ENCODE data around the gene SNX24. TPM values are rescaled to one million over a fixed set of nuclear protein-coding genes. Genes with fewer than 3 reads are reported as not detected.
A peak's percentile ranks its signal among the peaks of the same experiment; 100 is the strongest.

SNX24 gene
- total RNA-seq, 1 donor from 2014 or later, result 20.4 TPM

DNA sequence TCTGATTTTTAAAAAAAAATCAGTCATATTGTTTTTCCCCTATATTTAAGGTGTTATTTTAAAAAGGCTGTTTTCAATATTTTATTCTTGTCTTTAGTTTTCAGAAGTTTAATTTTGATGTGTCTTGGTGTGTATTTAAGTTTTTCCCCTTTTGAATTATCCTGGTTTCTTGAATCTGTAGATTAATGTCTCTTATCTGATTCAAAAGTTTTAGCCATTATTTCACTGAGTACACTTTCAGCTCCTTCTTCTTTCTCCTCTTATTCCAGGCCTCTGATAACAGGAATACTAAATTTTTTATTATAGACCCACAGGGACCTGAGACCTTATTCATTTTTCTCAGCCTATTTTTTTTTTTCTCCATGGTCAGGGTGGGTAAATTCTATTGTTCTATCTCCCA is 109.3 kb downstream of the SNX24 start:
- no peak overlapping the region for H3K4me3 Mint-ChIP-seq (ENCODE audit: low read depth)
- H3K9me3 Mint-ChIP-seq (ENCODE audit: low read depth), result peaks cover 13% of the 10 kb centered on the region
- H3K27me3 Mint-ChIP-seq, result no peaks in the 10 kb centered on the region
- no peak for DNase-seq (ENCODE audit: low spot score, unreplicated experiment)
- H3K27ac Mint-ChIP-seq, result no peak overlapping the region
- H3K4me1 Mint-ChIP-seq (ENCODE audit: low read depth), result peaks cover 4% of the 10 kb centered on the region
- no peak for TF ChIP-seq CTCF (IDR thresholded peaks at IDR 0.05; ENCODE audit: unreplicated experiment)
- peaks cover 12% of the 10 kb centered on the region for H3K36me3 Mint-ChIP-seq (ENCODE audit: insufficient read depth)

DNA sequence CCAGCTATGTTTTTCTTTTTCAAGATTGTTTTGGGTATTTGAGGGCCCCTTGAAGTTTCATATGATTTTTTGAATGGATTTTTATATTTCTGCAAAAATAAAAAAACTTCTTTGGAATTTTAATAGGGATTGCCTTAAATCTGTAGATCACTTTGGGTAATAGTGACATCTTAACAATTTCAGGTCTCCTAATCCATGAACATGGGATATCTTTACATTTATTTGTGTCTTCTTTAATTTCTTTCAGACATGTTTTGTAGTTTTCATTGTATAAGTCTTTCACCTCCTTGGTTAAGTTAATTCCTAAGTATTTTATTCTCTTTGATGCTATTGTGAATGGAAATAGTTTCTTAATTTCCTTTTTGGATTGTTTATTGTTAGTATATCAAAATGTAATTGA is 112.0 kb downstream of the SNX24 start:
- Mint-ChIP-seq H3K27me3 (no peaks in the 10 kb centered on the region), H3K27ac (no peak overlapping the region), H3K4me3 (ENCODE audit: low read depth) (no peak overlapping the region), H3K4me1 (ENCODE audit: low read depth) (peaks cover 8% of the 10 kb centered on the region), H3K36me3 (ENCODE audit: insufficient read depth) (peaks cover 12% of the 10 kb centered on the region), H3K9me3 (ENCODE audit: low read depth) (peaks cover 13% of the 10 kb centered on the region)
- no peak for TF ChIP-seq CTCF (IDR thresholded peaks at IDR 0.05; ENCODE audit: unreplicated experiment)
- no peak for DNase-seq (ENCODE audit: low spot score, unreplicated experiment)

DNA sequence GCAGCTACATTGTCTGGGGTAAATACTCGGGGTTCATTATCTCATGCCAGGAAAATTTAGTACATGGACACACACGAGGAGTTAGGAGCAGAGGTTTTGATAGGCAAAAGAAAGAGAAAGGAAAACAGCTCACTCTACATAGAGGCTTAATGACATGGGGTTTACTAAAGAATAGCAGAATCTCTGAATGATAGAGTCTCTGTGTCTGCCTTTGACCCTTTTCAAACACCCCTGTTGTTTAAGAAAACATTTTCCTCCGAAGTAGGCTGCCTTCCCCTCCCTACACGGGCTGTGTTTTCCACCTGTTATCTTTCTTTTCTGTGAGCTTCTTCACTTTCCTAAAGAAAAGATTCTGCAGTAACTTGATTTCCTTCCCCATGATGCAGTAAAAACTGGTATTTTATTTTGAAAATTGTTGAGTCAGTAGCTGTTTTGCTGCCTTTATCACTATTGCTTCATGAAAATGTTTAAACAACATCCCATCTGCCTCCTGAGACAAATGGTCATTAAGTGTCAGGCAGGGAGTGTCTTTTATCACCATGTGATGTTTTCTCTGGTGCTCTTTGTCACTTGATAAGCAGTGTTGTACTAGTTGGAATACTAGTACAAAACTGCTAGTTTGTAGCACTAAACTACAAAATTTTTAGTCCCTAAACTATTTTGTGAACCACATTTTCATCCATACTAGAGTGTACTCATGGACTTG is 114.5 kb downstream of the SNX24 start:
- Mint-ChIP-seq H3K27me3 (no peaks in the 10 kb centered on the region), H3K4me3 (ENCODE audit: low read depth) (no peak overlapping the region)

DNA sequence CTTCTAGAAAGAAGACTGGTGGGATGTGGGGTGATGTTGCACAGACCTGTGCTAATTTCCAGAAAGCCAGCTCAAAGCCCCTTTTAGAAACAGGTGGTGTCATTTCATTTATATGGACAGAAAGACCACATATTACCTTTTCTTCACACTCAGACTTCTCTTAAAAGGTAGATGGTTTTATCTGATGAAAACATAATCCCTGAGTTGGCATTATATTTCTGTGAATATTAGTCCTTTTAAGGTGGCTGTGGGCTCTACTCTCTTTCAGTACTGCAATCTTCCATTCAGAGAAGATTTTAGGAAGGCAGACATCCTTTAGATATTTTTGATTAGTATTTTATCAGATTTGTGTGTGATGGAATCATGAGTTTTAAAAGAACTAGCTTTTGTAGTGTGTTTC is 117.9 kb downstream of the SNX24 start:
- H3K4me1 Mint-ChIP-seq (ENCODE audit: low read depth), result peaks cover 18% of the 10 kb centered on the region
- DNase-seq (ENCODE audit: low spot score, unreplicated experiment), result no peak
- no peak overlapping the region for H3K4me3 Mint-ChIP-seq (ENCODE audit: low read depth)
- no peaks in the 10 kb centered on the region for H3K27me3 Mint-ChIP-seq
- H3K9me3 Mint-ChIP-seq (ENCODE audit: low read depth), result no peaks in the 10 kb centered on the region
- no peak for TF ChIP-seq CTCF (IDR thresholded peaks at IDR 0.05; ENCODE audit: unreplicated experiment)
- peaks cover 1% of the 10 kb centered on the region for H3K36me3 Mint-ChIP-seq (ENCODE audit: insufficient read depth)
- H3K27ac Mint-ChIP-seq, result no peak overlapping the region

More for the DNA sequence above, 114.5 kb downstream of the SNX24 start:
- TF ChIP-seq CTCF (IDR thresholded peaks at IDR 0.05; ENCODE audit: unreplicated experiment), result no peak
- peaks cover 10% of the 10 kb centered on the region for H3K4me1 Mint-ChIP-seq (ENCODE audit: low read depth)
- H3K9me3 Mint-ChIP-seq (ENCODE audit: low read depth), result peaks cover 13% of the 10 kb centered on the region
- peaks cover 12% of the 10 kb centered on the region for H3K36me3 Mint-ChIP-seq (ENCODE audit: insufficient read depth)
- peak overlapping the region; percentile 4 for H3K27ac Mint-ChIP-seq
- no peak for DNase-seq (ENCODE audit: low spot score, unreplicated experiment)

- Mint-ChIP-seq H3K4me1 (ENCODE audit: low read depth) (peaks cover 10% of the 10 kb centered on the region), H3K27ac (no peak overlapping the region), H3K9me3 (ENCODE audit: low read depth) (no peaks in the 10 kb centered on the region), H3K36me3 (ENCODE audit: insufficient read depth) (no peaks in the 10 kb centered on the region), H3K4me3 (ENCODE audit: low read depth) (no peak overlapping the region), H3K27me3 (no peaks in the 10 kb centered on the region)
- TF ChIP-seq CTCF (IDR thresholded peaks at IDR 0.05; ENCODE audit: unreplicated experiment), result no peak
- DNase-seq (ENCODE audit: low spot score, unreplicated experiment), result no peak
These were observed 119.7 kb downstream of the SNX24 start for GRCh38 chr5:122965111-122965510.
